Smooth muscle cell (in vitro differentiated cells): ENCODE measurements around the gene SLC12A2. TPM values are rescaled to one million over a fixed set of nuclear protein-coding genes. Genes with fewer than 3 reads are reported as not detected.
A peak's percentile ranks its signal among the peaks of the same experiment; 100 is the strongest.

Source experiments
- DNase-seq: peaks from one replicate; lab custom pipeline; 2025; ENCODE audit not compliant: unreplicated experiment; lab: John Stamatoyannopoulos, UW
- H2AFZ ChIP-seq: fragments of 200-600 bp; sonication (generic); 2 replicates; pipeline ENCODE4 v1.6.0; 2016; ENCODE audit warnings: antibody characterized with exemption, low read depth, mild to moderate bottlenecking
- H3F3A ChIP-seq: fragments of 200-600 bp; sonication (generic); 2 replicates; pipeline ENCODE4 v1.6.0; 2017; ENCODE audit warnings: antibody characterized with exemption, low read depth
- H3K27ac ChIP-seq: fragments of 200-600 bp; sonication (generic); 2 replicates; pipeline ENCODE4 v1.5.1; 2016; ENCODE audit warnings: low read depth, mild to moderate bottlenecking
- H3K27me3 ChIP-seq: fragments of 200-600 bp; sonication (generic); 2 replicates; pipeline ENCODE4 v1.6.1; 2016; ENCODE audit warnings: low read depth, mild to moderate bottlenecking
- H3K36me3 ChIP-seq: fragments of 200-600 bp; sonication (generic); 2 replicates; pipeline ENCODE4 v1.5.1; 2016; ENCODE audit warnings: low read depth
- H3K4me1 ChIP-seq: fragments of 200-600 bp; sonication (generic); 2 replicates; pipeline ENCODE4 v1.5.1; 2016; ENCODE audit warnings: low read depth
- H3K4me2 ChIP-seq: fragments of 200-600 bp; sonication (generic); 2 replicates; pipeline ENCODE4 v1.6.0; 2016; ENCODE audit warnings: mild to moderate bottlenecking
- H3K4me3 ChIP-seq: fragments of 200-600 bp; sonication (generic); 2 replicates; pipeline ENCODE4 v1.5.1; 2016; ENCODE audit warnings: mild to moderate bottlenecking
- H3K79me2 ChIP-seq: fragments of 200-600 bp; sonication (generic); 2 replicates; pipeline ENCODE4 v1.6.0; 2016; ENCODE audit warnings: low read depth, mild to moderate bottlenecking
- H3K9ac ChIP-seq: fragments of 200-600 bp; sonication (generic); 2 replicates; pipeline ENCODE4 v1.6.0; 2016; ENCODE audit warnings: low read depth
- H3K9me3 ChIP-seq: fragments of 200-600 bp; sonication (generic); replicated peaks from 2 replicates; pipeline ENCODE4 v1.5.1; 2016; ENCODE audit warnings: low read depth
- H4K20me1 ChIP-seq: fragments of 200-600 bp; sonication (generic); 2 replicates; pipeline ENCODE4 v1.6.0; 2016; ENCODE audit warnings: low read depth
- CTCF ChIP-seq: fragments of 200-600 bp; sonication (generic); IDR thresholded peaks from 2 replicates; pipeline ENCODE4 v1.5.1; 2017; ENCODE audit warnings: borderline replicate concordance, mild to moderate bottlenecking, antibody characterized with exemption; ENCODE audit not compliant: insufficient read depth, poor library complexity, severe bottlenecking
- WGBS: methylation state at CpG from one replicate; pipeline ENCODE4 v1.1.7; 2016; ENCODE audit warnings: low lambda C conversion rate; 5-methylcytosine and 5-hydroxymethylcytosine counted together
- polyA plus RNA-seq: library from polyadenylated mRNA; unstranded; fragments of >200 nt; fragmentation: Nextera tagmentation; extraction: Ambion mirVana; gene quantifications from 2 replicates; pipeline ENCODE4 v1.2.1, GENCODE V29; 2016
- total RNA-seq: library from RNA; depleted of rRNA; stranded (reverse); fragments of >200 nt; gene quantifications from 2 replicates; pipeline ENCODE4 v1.2.3, GENCODE V29; 2014

Gene SLC12A2
- total and polyA plus RNA-seq, 2 experiments from 2014 or later = 5.5 to 17.2 TPM

DNA sequence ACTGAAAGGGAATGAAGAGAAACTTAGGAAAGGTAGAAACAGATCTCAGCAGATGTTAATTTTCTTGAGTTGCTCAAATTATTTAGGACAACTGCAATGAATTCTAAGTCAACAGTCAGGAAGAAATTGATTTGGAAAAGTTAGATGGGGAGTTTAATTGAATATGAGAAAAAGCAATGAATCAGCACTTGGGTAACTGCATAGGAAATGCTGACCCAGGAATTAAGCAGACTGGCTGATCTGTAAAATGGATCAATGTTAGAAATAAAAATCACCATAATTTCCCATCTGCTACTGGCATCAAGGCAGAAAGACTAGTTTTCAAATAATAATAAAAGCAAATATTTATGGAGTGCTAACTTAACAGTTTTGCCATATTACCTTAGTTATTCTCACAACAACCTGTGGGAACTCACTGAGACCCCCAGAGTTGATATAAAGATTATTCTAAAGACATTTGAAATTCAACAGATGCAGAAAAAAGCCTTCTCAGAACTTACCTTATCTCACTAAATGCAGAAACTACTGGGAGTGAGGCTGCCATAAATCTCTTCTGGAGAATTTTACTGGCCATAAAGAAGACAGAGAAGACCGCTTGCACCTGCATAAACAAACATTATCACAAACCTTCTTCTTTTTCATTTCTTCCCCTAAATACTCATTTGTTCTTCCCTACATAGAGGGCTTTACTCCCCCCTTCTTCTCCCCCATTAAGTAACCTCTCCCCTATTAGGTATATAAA, 22.8 kb upstream of the SLC12A2 start:
- Histone ChIP-seq H3K4me2 (no peak overlapping the region), H3K9ac (no peak overlapping the region), H3K4me3 (no peak overlapping the region), H3K36me3 (no peaks in the 10 kb centered on the region), H2AFZ (no peak overlapping the region), H3K27me3 (no peaks in the 10 kb centered on the region), H3F3A (no peaks in the 10 kb centered on the region), H3K79me2 (no peaks in the 10 kb centered on the region), H3K9me3 (no peaks in the 10 kb centered on the region), H4K20me1 (no peaks in the 10 kb centered on the region), H3K4me1 (no peaks in the 10 kb centered on the region), H3K27ac (no peak overlapping the region)
- no peak for TF ChIP-seq CTCF
- 100% methylated on average over 1 of the region's 1 CpG for WGBS
- no peak for DNase-seq

DNA sequence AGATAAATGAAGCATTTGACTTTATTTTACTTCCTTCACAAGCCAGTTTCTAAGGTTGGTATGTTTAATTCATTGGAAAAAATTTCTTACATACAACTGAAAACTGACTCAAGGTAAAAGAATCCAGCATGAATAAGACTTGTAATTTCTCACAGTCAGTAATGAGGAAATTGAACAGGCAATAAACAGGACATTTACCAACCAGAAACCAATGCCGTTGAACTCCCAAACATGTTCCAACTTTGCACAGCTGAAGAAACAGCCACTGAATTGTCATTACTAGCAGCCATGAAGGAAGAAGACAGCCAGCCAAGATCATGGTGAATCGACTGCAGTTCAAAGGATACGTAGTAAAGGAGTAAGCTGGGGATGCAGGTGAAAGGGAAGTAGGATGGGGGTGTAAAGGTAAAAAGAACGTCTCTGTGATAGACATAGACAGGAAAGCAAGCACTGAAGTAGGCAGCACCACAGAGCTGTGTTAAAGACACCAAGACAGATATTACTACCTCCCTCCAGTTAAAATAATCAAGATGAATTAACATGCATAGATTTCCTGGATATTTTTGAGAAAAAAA, 21.3 kb upstream of the SLC12A2 start:
- Histone ChIP-seq H2AFZ (no peak overlapping the region), H3K4me3 (no peak overlapping the region), H3K4me2 (peak overlapping the region; percentile 49), H3K9ac (no peak overlapping the region), H3K27me3 (no peaks in the 10 kb centered on the region), H3K27ac (no peak overlapping the region), H3K4me1 (no peaks in the 10 kb centered on the region), H3K36me3 (no peaks in the 10 kb centered on the region), H4K20me1 (no peaks in the 10 kb centered on the region), H3K79me2 (no peaks in the 10 kb centered on the region), H3K9me3 (no peaks in the 10 kb centered on the region), H3F3A (no peaks in the 10 kb centered on the region)
- no peak for DNase-seq
- WGBS = 84% methylated on average over 4 of the region's 4 CpGs
- no peak for TF ChIP-seq CTCF

GRCh38 chr5:128074171-128074570, 9.4 kb upstream of the SLC12A2 start:
- H3K79me2 ChIP-seq = no peaks in the 10 kb centered on the region
- no peaks in the 10 kb centered on the region for H3K27me3 ChIP-seq
- H2AFZ ChIP-seq = no peak overlapping the region
- H3K4me3 ChIP-seq = no peak overlapping the region
- no peak overlapping the region for H3K27ac ChIP-seq
- H3K4me1 ChIP-seq = no peaks in the 10 kb centered on the region
- H3K36me3 ChIP-seq = no peaks in the 10 kb centered on the region
- TF ChIP-seq CTCF = no peak
- no peak for DNase-seq
- H4K20me1 ChIP-seq = no peaks in the 10 kb centered on the region
- H3K9ac ChIP-seq = no peak overlapping the region
- H3F3A ChIP-seq = no peaks in the 10 kb centered on the region
- H3K9me3 ChIP-seq = no peaks in the 10 kb centered on the region
- no peak overlapping the region for H3K4me2 ChIP-seq

DNA sequence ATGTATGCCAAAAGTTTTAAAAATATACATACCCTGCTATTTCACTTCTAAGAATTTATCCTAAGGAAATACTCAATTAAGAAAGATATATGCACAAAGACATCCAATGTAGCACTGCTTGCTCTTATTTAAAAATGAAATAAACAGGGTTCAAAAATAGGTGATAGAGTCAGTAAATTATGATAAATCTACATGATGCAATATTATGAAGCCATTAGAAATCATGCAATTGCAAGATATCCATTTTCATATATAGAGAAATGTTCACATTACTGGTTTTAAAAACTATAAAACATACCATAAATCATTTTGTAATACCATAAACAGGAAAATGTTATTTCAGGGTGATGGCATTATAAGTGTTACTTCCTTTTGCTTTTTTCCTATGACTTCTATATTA, 8.6 kb upstream of the SLC12A2 start:
- Histone ChIP-seq H3K36me3 (no peaks in the 10 kb centered on the region), H3K79me2 (no peaks in the 10 kb centered on the region), H3K9me3 (no peaks in the 10 kb centered on the region), H3K4me1 (no peaks in the 10 kb centered on the region), H3K9ac (no peak overlapping the region), H3K4me3 (no peak overlapping the region), H3K27ac (no peak overlapping the region), H3F3A (no peaks in the 10 kb centered on the region), H3K4me2 (no peak overlapping the region), H3K27me3 (no peaks in the 10 kb centered on the region), H2AFZ (no peak overlapping the region), H4K20me1 (no peaks in the 10 kb centered on the region)
- DNase-seq = no peak
- TF ChIP-seq CTCF = no peak
